Measurements from ENCODE around the gene SLC2A6.

GRCh38 chr9:133468777-133469421 lies 10.0 kb downstream of the SLC2A6 start:
- no peak for TF ChIP-seq CTCF (conservative IDR thresholded peaks at IDR 0.05; ENCODE audit: low read length)
- TF ChIP-seq EZH2phosphoT487 (IDR thresholded peaks at IDR 0.05; ENCODE audit: borderline replicate concordance): no peak
